OCI-LY3 (cell line): ENCODE measurements around the gene ELMO1.

Source experiments
- CTCF ChIP-seq: fragments of 200-600, 300-600 bp; sonication (generic); IDR thresholded peaks from 2 replicates; pipeline ENCODE4 v1.5.1; 2014; ENCODE audit warnings: antibody characterized with exemption, low read length, low read depth
- EZH2phosphoT487 ChIP-seq: fragments of 200-600 bp; shearing (Covaris generic); IDR thresholded peaks from 2 replicates; pipeline ENCODE4 v1.6.1; 2018; ENCODE audit warnings: antibody characterized with exemption, mixed run types, low read depth

- TF ChIP-seq CTCF (no peak), EZH2phosphoT487 (no peak)
Observed at GRCh38 chr7:36865019-36865418, 583.6 kb downstream of the ELMO1 start.
